HepG2 (cell line): ENCODE data around the gene AGER. TPM values are rescaled to one million over a fixed set of nuclear protein-coding genes. Genes with fewer than 3 reads are reported as not detected.
A peak's percentile ranks its signal among the peaks of the same experiment; 100 is the strongest.

Experiments used
- ATAC-seq: fragments of 200-7000 bp; cut with Tn5 transposase; 3 replicates; pipeline ENCODE4 v1.9.1; 2020; ENCODE audit warnings: mild to moderate bottlenecking, moderate library complexity
- BruUV-seq: library from RNA; stranded (reverse); fragments of 400-500 nt; replicated peaks from 2 replicates; lab custom pipeline; 2021; lab: Mats Ljungman, UMichigan
- CTCF ChIA-PET: fragments of 300-600 bp; formaldehyde crosslinking; extraction: SDS; loops from one replicate; lab custom pipeline; 2021; ENCODE audit warnings: low total read pairs, inconsistent platforms, low intra/inter-chr PET ratio; lab: Yijun Ruan, JAX
- POLR2A ChIA-PET: fragments of 350-600 bp; sonication (Branson Sonifier 250); formaldehyde crosslinking; loops from one replicate; lab custom pipeline; 2020; ENCODE audit warnings: antibody characterized with exemption, inconsistent platforms; lab: Yijun Ruan, JAX
- DNase-seq: peaks from one replicate; pipeline ENCODE4 v3.0.0-alpha.2; 2015; ENCODE audit warnings: low spot score
- FAIRE-seq: peaks from 3 replicates; lab custom pipeline; 2011; peaks lifted over from hg19 to GRCh38; lab: Jason Lieb, UNC
- H2AFZ ChIP-seq: one replicate; pipeline ENCODE4 v1.6.1; 2011; ENCODE audit warnings: low read length, inconsistent platforms
- H3K27ac ChIP-seq: fragments of 300-600 bp; 3 replicates; pipeline ENCODE4 v1.8.0; 2011; ENCODE audit warnings: mixed run types, mild to moderate bottlenecking, mixed read lengths, low read length, inconsistent platforms; ENCODE audit not compliant: insufficient read depth; ENCODE audit errors: extremely low read length
- H3K27me3 ChIP-seq, 2 experiments: fragments of 200-600 bp in 1 of 2; 2 replicates in 1 of 2; 3 replicates in 1 of 2; pipeline versions ENCODE4 v1.6.0 to v1.8.0; 2011; ENCODE audit warnings: low read length in 2 of 2, mild to moderate bottlenecking in 2 of 2, moderate library complexity in 2 of 2, inconsistent platforms in 1 of 2; ENCODE audit not compliant: insufficient read depth in 2 of 2, control insufficient read depth in 1 of 2
- H3K36me3 ChIP-seq, 2 experiments: fragments of 200-600 bp in 1 of 2; replicated peaks in 1 of 2; 2 replicates in 1 of 2; 3 replicates in 1 of 2; pipeline versions ENCODE4 v1.5.1 to v1.8.0; 2011; ENCODE audit warnings: low read length in 2 of 2, inconsistent platforms in 1 of 2; ENCODE audit not compliant: insufficient read depth in 2 of 2, control insufficient read depth in 1 of 2
- H3K4me1 ChIP-seq: 2 replicates; pipeline ENCODE4 v1.5.1; 2012; ENCODE audit warnings: low read length, inconsistent platforms; ENCODE audit not compliant: insufficient read depth
- H3K4me2 ChIP-seq: 2 replicates; pipeline ENCODE4 v1.6.0; 2011; ENCODE audit warnings: low read depth, low read length, inconsistent platforms
- H3K4me3 ChIP-seq, 3 experiments: fragments of 200-600 bp in 1 of 3; sonication (generic), shearing (Covaris generic) in 1 of 3; replicated peaks in 1 of 3; 2 replicates each; pipeline ENCODE4 v1.5.1; 2011 to 2016; ENCODE audit warnings: low read length in 3 of 3, inconsistent platforms in 2 of 3, low read depth in 2 of 3, mild to moderate bottlenecking in 2 of 3, control low read depth in 1 of 3, mixed read lengths in 1 of 3; ENCODE audit not compliant: insufficient read depth in 1 of 3
- H3K79me2 ChIP-seq: one replicate; pipeline ENCODE4 v1.6.1; 2011; ENCODE audit warnings: low read length, inconsistent platforms; ENCODE audit not compliant: insufficient read depth
- H3K9ac ChIP-seq: 2 replicates; pipeline ENCODE4 v1.6.0; 2011; ENCODE audit warnings: mild to moderate bottlenecking, low read depth, low read length, inconsistent platforms; ENCODE audit not compliant: insufficient read depth
- H3K9me3 ChIP-seq: 2 replicates; pipeline ENCODE4 v1.5.1; 2012; ENCODE audit warnings: mild to moderate bottlenecking, low read length
- H4K20me1 ChIP-seq: 2 replicates; pipeline ENCODE4 v1.6.0; 2011; ENCODE audit warnings: inconsistent platforms, mild to moderate bottlenecking, low read length, moderate library complexity; ENCODE audit not compliant: insufficient read depth
- CBX5 ChIP-seq: sonication (generic); formaldehyde crosslinking; IDR thresholded peaks from 2 replicates; pipeline ENCODE4 v1.4.0; 2020; ENCODE audit warnings: missing genetic modification reagents, borderline replicate concordance
- EP300 ChIP-seq, 3 experiments: sonication (generic) in 1 of 3; formaldehyde crosslinking in 1 of 3; IDR thresholded peaks; 2 replicates each; pipeline versions ENCODE4 v1.5.1 to v1.6.1; 2011 to 2020; ENCODE audit warnings: low read depth in 2 of 3, low read length in 2 of 3, borderline replicate concordance in 1 of 3, improper control_type of control experiment in 1 of 3, mild to moderate bottlenecking in 1 of 3, missing genetic modification reagents in 1 of 3, moderate library complexity in 1 of 3
- ETV5 ChIP-seq: IDR thresholded peaks from 2 replicates; pipeline ENCODE4 v1.6.1; 2018; ENCODE audit warnings: missing biosample characterization, missing genetic modification reagents, inconsistent platforms, borderline replicate concordance
- FOXA1 ChIP-seq, 2 experiments: fragments of 450-650 bp in 1 of 2; sonication (generic) in 1 of 2; formaldehyde crosslinking in 1 of 2; IDR thresholded peaks; 2 replicates each; pipeline versions ENCODE4 v1.4.0 to v1.6.1; 2016 to 2020; ENCODE audit warnings: missing genetic modification reagents in 1 of 2
- GABPA ChIP-seq, 2 experiments: IDR thresholded peaks; 2 replicates each; pipeline ENCODE4 v1.6.1; 2011 to 2016; ENCODE audit warnings: low read depth in 2 of 2, low read length in 1 of 2, missing biosample characterization in 1 of 2, missing genetic modification characterization in 1 of 2
- GABPB1 ChIP-seq: IDR thresholded peaks from 2 replicates; pipeline ENCODE4 v1.6.1; 2016; ENCODE audit warnings: mild to moderate bottlenecking, missing genetic modification reagents, moderate library complexity, missing compliant biosample characterization
- GATAD1 ChIP-seq: IDR thresholded peaks from 2 replicates; pipeline ENCODE4 v1.6.1; 2016; ENCODE audit warnings: missing genetic modification reagents, missing compliant biosample characterization
- GLMP ChIP-seq: sonication (generic); formaldehyde crosslinking; IDR thresholded peaks from 2 replicates; pipeline ENCODE4 v1.9.0; 2021; ENCODE audit warnings: missing genetic modification reagents, mild to moderate bottlenecking, borderline replicate concordance
- KAT8 ChIP-seq: IDR thresholded peaks from 2 replicates; pipeline ENCODE4 v1.6.1; 2016; ENCODE audit warnings: missing genetic modification reagents, missing compliant biosample characterization
- KDM2A ChIP-seq: sonication (generic); formaldehyde crosslinking; IDR thresholded peaks from 2 replicates; pipeline ENCODE4 v1.4.0; 2020; ENCODE audit warnings: low read depth, missing genetic modification reagents, borderline replicate concordance
- NFKB2 ChIP-seq: sonication (generic); formaldehyde crosslinking; IDR thresholded peaks from 2 replicates; pipeline ENCODE4 v1.4.0; 2020; ENCODE audit warnings: missing genetic modification reagents, borderline replicate concordance
- NR0B2 ChIP-seq: sonication (generic); formaldehyde crosslinking; IDR thresholded peaks from 2 replicates; pipeline ENCODE4 v1.4.0; 2020; ENCODE audit warnings: mild to moderate bottlenecking, missing genetic modification reagents
- NR1H2 ChIP-seq: sonication (generic); formaldehyde crosslinking; IDR thresholded peaks from 2 replicates; pipeline ENCODE4 v1.8.1; 2022; ENCODE audit warnings: low read depth, missing genetic modification reagents, borderline replicate concordance
- NR2C2 ChIP-seq: sonication (generic); formaldehyde crosslinking; IDR thresholded peaks from 2 replicates; pipeline ENCODE4 v1.4.0; 2020; ENCODE audit warnings: missing genetic modification reagents, mild to moderate bottlenecking, moderate library complexity, borderline replicate concordance
- ZNF281 ChIP-seq: sonication (generic); formaldehyde crosslinking; IDR thresholded peaks from 2 replicates; pipeline ENCODE4 v1.4.0; 2020; ENCODE audit warnings: missing genetic modification reagents, borderline replicate concordance
- ZNF331 ChIP-seq: sonication (generic); formaldehyde crosslinking; IDR thresholded peaks from 2 replicates; pipeline ENCODE4 v1.4.0; 2020; ENCODE audit warnings: missing genetic modification reagents
- ZNF672 ChIP-seq: sonication (generic); formaldehyde crosslinking; IDR thresholded peaks from 2 replicates; pipeline ENCODE4 v1.8.1; 2022; ENCODE audit warnings: missing genetic modification reagents
- WGBS: methylation state at CpG from one replicate; pipeline ENCODE4 v1.1.6; 2017; ENCODE audit warnings: low lambda C conversion rate; 5-methylcytosine and 5-hydroxymethylcytosine counted together
- in situ Hi-C: cut with HindIII; loops from 2 replicates; pipeline ENCODE4 v1.10.0; 2017; ENCODE audit warnings: low pct_unique_long_range_greater_than_20kb; ENCODE audit not compliant: extremely low pct_ligation_motif_present
- intact Hi-C: fragments of 100-400 bp; cut with micrococcal nuclease; formaldehyde crosslinking; loops from one replicate; pipeline ENCODE4 v1.10.0; 2022; ENCODE audit not compliant: unreplicated experiment
- polyA plus RNA-seq, 8 experiments: library from polyadenylated mRNA; depleted of rRNA in 3 of 8; stranded (reverse) in 7 of 8; unstranded in 1 of 8; fragments of >200 nt; fragmentation: Illumina TruSeq in 4 of 8; extraction: Trizol in 4 of 8; gene quantifications; 2 replicates each; pipeline versions ENCODE4 v1.2.1 to v1.2.3, GENCODE V29; 2011 to 2016; ENCODE audit warnings: low read depth in 4 of 8, missing spikeins in 1 of 8, mixed read lengths in 1 of 8; ENCODE audit not compliant: insufficient read depth in 1 of 8
- total RNA-seq, 5 experiments: library from RNA; depleted of rRNA; stranded (reverse); fragments of >200 nt; fragmentation: Illumina TruSeq; extraction: Trizol; gene quantifications; 2 replicates each; pipeline ENCODE4 v1.2.3, GENCODE V29; 2016; ENCODE audit warnings: low read depth in 1 of 5

AGER gene
- total and polyA plus RNA-seq, 2 of the 13 experiments (the other 11 are each of a cell fraction or from before 2014, with no cell fraction given): 1.9 to 5.1 TPM

- H3K9ac ChIP-seq: no peak within 1 kb of the TSS
- in situ Hi-C loops: loop anchor here (5.0 kb wide), 1 partner anchor 780 kb away; no protein-coding TSS in a partner anchor
- H3K27me3 ChIP-seq: no peaks in the 10 kb centered on the region; a peak in 1 of 5 replicates
- no peak within 1 kb of the TSS for H3K27ac ChIP-seq
- ATAC-seq: no peak
- peak within 1 kb of the TSS; percentile 95 for H3K4me2 ChIP-seq
- BruUV-seq: no TSS peak
- no peak within 1 kb of the TSS for H2AFZ ChIP-seq
- DNase-seq: no peak
- H3K9me3 ChIP-seq: no peaks in the 10 kb centered on the region
- CTCF ChIA-PET: no interaction called here
- H3K79me2 ChIP-seq: peaks cover 15% of the 10 kb centered on the region
- peaks cover 63% of the 10 kb centered on the region for H3K4me1 ChIP-seq
- intact Hi-C loops: no loop called here
- FAIRE-seq: no peak
- peak within 1 kb of the TSS in 1 of 3 experiments; percentile 93; a peak in 1 of 6 replicates for H3K4me3 ChIP-seq
- H4K20me1 ChIP-seq: no peaks in the 10 kb centered on the region
- whole genome bisulfite sequencing: 78% methylated on average over 5 of the region's 5 CpGs
- POLR2A ChIA-PET: interaction anchor here (1.2 to 1.3 kb wide), 3 partner anchors 10 to 780 kb away, joined by 6 to 8 read pairs (median 7); partner anchors contain the start of gene AGPAT1
- peaks cover 2 to 4% of the 10 kb centered on the region in 2 experiments; a peak in 3 of 5 replicates for H3K36me3 ChIP-seq
- 0 out of 2 replicates have a peak, but pooled peaks have one; percentile 17 for TF ChIP-seq KDM2A (CRISPR knock-in tag)
- TF ChIP-seq ZNF331 (CRISPR knock-in tag): 0 out of 2 replicates have a peak, but pooled peaks have one; percentile 16
- no peak for TF ChIP-seq NFKB2 (CRISPR knock-in tag)
- no peak for TF ChIP-seq FOXA1 (IDR thresholded peaks at IDR 0.05)
- peak; percentile 28; the same call in 1 of the 2 replicates for TF ChIP-seq FOXA1 (CRISPR knock-in tag; IDR thresholded peaks at IDR 0.05)
- TF ChIP-seq NR1H2 (CRISPR knock-in tag): no peak
- no peak for TF ChIP-seq NR0B2 (CRISPR knock-in tag)
- TF ChIP-seq NR2C2: peak; percentile 43; the same call in 1 of the 2 replicates
- peak; percentile 49; the same call in 1 of the 2 replicates for TF ChIP-seq GABPB1 (CRISPR knock-in tag)
- no peak for TF ChIP-seq ZNF672
- TF ChIP-seq GATAD1 (CRISPR knock-in tag): 0 out of 2 replicates have a peak, but pooled peaks have one; percentile 19
- TF ChIP-seq CBX5 (CRISPR knock-in tag): no peak
- TF ChIP-seq KAT8 (CRISPR knock-in tag): 0 out of 2 replicates have a peak, but pooled peaks have one; percentile 20
- TF ChIP-seq GABPA (IDR thresholded peaks at IDR 0.05; ENCODE audit: low read depth, low read length): no peak
- peak; percentile 87 for TF ChIP-seq GABPA (CRISPR knock-in tag; IDR thresholded peaks at IDR 0.05; ENCODE audit: low read depth)
- TF ChIP-seq ETV5 (CRISPR knock-in tag): peak; percentile 40; the same call in 1 of the 2 replicates
- TF ChIP-seq EP300 (IDR thresholded peaks at IDR 0.05; ENCODE audit: low read depth in 2 of 2, low read length in 2 of 2): no peak
- 0 out of 2 replicates have a peak, but pooled peaks have one; percentile 24 for TF ChIP-seq EP300 (CRISPR knock-in tag; IDR thresholded peaks at IDR 0.05; ENCODE audit: borderline replicate concordance)
- no peak for TF ChIP-seq GLMP (CRISPR knock-in tag)
- TF ChIP-seq ZNF281 (CRISPR knock-in tag): peak; percentile 63; the same call in 1 of the 2 replicates
Measured at GRCh38 chr6:32192608-32193039, 8.6 kb upstream of the AGER start, which contains the start of gene GPSM3. Gene GPSM3 (minus strand): TSS chr6:32192643. CDS start chr6:32192513, 130 bp downstream.
